T-helper 22 cell (primary cell): ENCODE measurements around the gene ZNHIT1.

Experiments
- DNase-seq: peaks from one replicate; pipeline ENCODE4 v3.0.0-alpha.2; 2020; ENCODE audit warnings: low read depth

Gene ZNHIT1

DNA sequence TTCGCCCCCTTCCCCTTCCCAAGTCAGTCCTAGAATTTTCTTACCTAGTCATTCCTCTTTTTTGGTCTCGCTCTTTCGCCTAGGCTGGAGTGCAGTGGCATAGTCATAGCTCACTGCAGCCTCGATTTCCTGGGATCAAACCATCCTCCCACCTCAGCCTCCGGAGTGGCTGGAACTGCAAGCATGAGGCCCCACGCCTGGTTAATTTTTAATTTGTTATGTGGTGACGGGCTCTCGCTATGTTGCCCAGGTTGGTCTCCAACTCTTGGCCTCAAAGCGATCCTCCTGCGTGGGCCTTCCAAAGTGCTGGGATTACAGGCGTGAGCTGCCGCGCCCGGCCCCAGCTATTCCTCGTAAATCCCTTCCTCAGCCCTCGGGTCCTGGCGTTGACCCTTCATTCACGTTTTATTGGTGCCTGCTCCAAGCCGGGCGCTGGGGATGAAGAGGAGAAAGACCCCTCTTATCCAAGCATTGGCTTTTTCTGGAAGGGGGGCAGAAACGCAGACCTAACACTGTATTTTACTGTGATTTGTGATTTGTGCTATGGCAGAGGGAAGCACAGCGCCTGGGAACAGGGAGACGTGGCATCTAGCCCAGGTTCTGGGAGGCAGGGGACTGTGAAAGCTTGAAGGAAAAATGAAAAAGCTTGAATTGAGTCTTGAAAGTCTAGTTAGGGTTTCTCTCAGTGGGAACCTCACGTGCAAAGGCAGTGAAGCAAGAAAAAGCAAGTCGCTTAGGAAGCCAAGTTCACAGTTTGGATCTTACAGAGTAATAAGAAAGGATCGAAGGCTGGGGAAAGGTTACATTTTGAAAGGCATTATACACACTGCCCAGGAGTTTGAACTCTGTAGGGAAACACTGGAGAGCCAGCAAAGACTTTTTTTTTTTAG lies 516 bp downstream of the ZNHIT1 start:
- no peak for DNase-seq

GRCh38 chr7:101220295-101220694 lies 2.3 kb downstream of the ZNHIT1 start:
- DNase-seq: no peak

GRCh38 chr7:101222275-101222830 lies 4.4 kb downstream of the ZNHIT1 start:
- DNase-seq: no peak

DNA sequence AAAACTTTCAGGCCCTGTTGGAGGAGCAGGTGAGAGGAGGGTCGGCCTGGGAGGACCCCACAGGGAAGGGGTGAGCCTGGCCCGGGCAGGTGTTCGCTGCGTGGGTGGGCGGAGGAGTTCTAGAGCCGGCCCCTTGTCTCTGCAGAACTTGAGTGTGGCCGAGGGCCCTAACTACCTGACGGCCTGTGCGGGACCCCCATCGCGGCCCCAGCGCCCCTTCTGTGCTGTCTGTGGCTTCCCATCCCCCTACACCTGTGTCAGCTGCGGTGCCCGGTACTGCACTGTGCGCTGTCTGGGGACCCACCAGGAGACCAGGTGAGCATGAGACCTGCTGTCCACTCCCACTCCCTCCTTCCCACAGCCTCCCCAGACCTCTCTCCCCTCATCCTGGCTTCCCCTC lies 5.6 kb downstream of the ZNHIT1 start:
- DNase-seq: no peak

DNA sequence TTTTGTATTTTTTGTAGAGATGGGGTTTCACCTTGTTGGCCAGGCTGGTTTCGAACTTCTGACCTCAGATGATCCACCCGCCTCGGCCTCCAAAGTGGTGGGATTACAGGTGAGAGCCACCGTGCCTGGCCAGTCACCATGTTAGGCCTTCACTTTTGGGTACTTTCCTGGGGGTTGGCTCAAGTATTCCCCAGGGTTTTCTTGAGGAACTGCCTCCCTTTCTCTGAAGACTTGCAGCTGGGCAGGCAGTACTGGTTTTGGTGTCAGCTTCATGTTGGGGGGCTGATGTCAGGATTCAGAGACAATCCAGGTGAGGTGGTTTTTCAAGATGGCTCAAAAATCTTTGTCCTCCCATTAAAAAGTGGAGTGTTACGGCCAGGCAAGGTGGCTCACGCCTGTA lies 7.7 kb downstream of the ZNHIT1 start:
- no peak for DNase-seq

GRCh38 chr7:101226721-101227120 lies 8.8 kb downstream of the ZNHIT1 start:
- no peak for DNase-seq

DNA sequence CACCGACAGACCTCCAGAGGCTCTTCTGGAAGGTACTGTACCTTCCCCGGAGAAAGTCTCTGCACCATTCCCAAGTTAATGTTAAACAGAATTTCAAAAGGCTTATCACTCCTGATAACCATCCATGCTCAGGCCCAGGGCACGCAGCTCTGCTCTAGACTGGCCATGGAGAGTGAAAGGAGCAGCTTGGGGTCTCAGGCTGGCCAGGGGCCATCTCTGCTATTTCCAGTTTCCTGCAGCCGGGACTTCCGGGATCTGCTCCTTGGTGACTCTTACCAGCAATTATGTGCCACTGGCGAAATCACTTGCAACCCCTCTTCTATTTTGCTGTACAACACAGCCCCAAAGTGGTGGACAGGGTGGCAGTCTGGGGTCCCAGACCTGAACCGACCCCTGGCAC lies 13.7 kb downstream of the ZNHIT1 start:
- no peak for DNase-seq

- no peak for DNase-seq
Measured at GRCh38 chr7:101232141-101232850, 14.3 kb downstream of the ZNHIT1 start.

DNA sequence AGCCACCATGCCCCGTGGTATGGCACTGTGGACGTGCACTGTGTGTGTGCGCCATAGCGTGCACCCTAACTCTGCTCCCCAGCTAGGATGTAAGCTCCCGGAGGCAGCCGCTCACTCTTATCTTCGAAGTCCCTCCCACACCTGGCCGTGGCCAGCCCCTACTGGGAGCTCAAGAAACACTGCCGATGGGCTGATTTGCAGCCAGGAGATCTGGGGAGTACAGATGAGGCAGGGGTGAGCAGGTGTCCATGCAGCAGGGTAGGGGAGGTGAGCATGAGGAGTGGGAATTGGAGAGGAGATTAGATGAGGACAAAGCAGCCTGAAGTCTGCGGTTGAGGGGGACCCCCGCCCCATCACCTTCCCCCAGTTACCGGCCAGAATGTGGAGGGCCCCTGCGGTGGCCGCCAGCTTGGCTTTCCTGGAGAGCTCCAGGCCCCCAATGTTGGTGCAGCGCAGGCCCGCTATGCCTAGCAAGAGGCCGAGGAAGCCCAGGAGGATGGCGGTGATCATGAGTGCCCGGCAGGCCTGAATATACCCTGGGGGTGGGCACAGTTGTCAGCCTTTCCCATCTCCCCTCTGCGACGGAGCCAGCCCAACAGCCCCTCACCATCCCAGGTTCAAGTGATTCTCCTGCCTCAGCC lies 16.1 kb downstream of the ZNHIT1 start:
- DNase-seq: no peak

DNA sequence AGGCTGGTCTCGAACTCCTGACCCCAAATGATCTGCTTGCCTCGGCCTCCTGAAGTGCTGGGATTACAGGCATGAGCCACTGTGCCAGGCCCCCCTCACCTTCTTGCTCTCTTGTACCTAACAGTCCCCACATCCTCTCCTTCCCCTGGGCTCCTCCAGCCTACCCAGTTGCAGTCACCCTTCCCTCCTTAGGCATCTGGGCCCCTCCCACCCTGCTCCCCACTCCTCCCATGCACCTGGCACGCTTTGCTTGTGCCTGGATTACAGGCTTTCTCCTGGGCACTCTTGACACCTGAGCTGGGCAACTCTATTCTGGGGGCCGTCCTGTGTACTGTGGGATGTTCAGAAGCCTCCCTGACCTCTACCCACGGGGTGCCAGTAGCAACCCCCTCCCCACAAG lies 16.7 kb downstream of the ZNHIT1 start:
- no peak for DNase-seq

DNA sequence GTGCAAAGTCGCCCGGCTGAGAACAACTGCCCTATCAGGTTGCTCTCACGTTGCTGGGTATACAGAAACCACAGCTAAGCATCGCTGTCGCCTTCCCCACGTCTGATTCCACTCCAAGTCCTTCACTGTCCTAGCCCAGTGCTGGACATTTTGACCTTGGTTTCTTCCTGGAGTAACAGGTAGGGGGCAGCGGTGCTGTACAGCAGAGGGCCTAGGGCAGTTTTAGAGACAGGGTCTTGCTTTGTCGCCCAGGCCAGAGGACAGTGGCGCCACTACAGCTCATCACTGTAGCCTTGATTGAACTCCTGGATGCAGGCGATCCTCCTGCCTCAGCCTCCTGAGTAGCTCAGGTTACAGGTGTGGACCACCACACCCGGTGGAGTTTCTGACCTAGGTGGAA lies 17.1 kb downstream of the ZNHIT1 start:
- DNase-seq: no peak

DNA sequence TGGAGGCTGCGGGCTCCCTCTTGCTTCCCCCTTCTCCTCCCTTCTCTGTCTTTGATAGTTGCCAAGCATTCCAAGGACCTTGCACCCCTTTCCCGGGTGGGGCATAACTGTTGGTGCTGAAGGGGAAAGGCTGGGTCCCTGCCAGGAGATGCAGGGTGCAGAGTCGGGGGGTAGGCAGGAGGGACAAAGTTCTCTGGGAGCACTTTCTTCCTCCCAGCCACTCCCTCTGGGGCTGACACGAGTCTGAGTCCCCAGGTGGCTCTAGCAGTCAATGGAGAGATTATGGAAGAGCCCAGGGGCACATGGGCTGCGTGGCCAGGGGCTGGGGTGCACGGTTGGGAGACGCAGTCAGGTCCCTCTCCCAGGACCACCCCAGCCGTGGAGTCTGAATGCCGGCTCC lies 17.6 kb downstream of the ZNHIT1 start:
- no peak for DNase-seq

DNA sequence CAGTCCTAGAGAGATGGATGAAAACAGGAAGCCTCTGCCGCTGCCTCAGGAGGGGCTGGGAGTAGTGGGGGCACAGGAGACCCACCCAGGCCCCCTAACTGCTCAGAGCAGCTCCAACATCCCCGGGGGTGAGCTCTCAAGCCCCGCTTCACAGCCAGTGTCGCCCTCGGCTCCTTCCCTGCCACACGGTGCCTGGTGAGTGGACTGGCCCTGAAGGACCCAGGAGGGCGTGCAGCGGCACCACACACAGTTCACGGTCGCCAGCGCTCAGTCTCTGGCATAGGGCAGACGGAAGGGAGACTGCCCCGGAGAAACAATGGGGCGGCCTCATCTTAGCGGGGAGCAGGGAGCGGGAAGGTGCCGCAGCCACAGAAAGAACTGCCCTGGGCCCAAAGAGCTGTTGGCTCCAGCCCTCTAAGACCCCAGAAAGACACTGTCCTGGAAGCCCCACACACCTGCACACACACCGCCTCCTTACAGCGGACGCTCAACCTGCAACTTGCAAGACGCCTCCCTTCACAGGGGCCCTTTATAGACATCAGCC lies 18.4 kb downstream of the ZNHIT1 start:
- no peak for DNase-seq

GRCh38 chr7:101237206-101238067 lies 19.5 kb downstream of the ZNHIT1 start, which contains the start of gene CLDN15:
Gene CLDN15 (minus strand): TSS chr7:101237802. CDS start chr7:101237581, 221 bp downstream.
- DNase-seq: no peak

DNA sequence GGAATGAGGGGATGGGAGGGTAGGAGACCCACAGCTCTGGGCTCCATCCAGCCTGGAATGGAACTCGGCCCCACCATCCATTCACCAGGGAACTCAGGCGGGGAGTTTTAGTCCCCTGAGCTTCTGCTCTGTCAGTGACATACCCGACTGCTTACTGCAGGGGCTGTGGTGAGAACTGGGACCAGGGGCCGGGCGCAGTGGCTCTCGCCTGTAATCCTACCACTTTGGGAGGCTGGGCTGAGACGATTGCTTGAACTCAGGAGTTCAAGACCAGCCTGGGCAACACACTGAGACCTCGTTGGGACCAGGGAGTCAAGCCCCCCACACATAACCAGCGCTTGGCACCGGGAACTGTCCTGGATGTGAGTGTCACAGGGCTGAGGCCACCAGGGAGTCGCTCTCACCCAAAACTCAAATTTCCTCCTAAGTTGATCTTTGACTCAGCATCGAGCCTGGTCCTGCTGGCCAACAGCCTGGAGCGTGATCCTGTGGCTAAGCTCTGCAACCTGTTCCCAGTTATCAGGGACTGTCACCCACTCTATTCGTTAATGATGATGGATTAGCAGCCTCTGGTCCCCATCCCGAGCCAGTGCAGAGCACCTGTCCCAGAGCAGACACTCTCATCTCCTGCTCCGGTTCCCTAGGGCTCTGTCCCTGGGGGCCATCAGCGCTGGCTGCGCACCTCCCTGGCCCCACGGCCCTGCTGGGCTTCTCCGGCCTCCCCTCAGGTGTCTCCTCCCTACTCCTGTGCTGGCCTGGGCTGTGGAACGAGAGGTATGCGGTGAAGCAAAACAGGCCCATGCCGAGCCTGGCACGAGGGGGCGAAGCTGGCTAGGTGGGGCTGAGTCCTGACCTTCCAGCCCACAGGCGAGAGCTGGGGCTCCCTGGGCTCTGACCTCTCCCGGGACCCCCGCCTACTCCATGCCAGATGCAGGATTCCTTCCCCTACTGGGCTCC lies 20.5 kb downstream of the ZNHIT1 start:
- no peak for DNase-seq

DNA sequence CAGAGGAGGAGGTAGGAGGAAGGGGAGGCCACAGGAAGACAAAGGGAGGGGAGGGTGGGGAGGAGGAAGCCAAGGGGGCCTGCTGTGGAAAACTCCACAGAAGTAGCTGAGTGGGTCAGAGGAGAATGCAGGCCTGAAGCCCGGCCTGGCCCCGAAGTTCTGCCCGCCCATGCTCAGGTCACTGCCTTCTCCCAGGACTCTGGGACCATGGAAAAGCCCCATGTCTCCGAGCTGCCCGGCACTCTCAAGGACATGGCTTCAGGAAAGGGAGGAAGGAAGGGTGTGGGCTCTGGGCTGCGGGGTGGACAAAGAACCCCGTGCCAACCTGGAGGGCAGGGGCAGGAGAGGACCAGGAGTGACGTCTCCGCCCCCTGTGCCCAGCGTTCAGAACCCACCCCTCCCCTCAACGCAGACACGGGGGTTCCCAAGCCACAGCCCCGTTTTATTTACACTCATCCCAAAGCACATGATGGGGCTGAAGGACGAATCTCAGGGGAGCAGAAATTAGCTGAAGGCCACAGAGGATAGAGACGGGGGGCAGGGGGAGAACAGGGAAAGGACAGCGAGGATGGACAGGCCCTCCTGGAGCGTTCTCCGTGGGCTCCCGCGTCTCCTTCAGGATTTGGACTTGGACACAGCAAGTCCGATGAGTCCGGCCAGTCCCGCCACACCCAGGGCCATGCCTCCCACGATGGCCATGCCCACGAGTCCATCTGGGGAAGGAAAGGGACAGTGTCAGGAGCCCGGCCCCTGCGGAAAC lies 21.4 kb downstream of the ZNHIT1 start:
- no peak for DNase-seq

DNA sequence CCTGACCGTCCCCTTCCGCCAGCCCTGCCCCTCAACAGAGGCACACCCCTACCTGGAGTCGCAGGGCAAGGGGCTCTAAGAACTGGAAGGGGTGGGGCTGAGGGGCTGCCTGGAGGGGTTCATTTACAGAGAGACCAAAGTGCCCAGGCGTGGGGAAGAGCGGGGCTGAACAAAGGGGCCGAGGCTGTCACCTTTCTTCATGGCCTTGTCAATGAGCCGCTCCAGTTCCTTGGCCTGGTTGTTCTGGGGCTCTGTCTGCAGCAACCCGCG lies 21.9 kb downstream of the ZNHIT1 start:
- no peak for DNase-seq

DNA sequence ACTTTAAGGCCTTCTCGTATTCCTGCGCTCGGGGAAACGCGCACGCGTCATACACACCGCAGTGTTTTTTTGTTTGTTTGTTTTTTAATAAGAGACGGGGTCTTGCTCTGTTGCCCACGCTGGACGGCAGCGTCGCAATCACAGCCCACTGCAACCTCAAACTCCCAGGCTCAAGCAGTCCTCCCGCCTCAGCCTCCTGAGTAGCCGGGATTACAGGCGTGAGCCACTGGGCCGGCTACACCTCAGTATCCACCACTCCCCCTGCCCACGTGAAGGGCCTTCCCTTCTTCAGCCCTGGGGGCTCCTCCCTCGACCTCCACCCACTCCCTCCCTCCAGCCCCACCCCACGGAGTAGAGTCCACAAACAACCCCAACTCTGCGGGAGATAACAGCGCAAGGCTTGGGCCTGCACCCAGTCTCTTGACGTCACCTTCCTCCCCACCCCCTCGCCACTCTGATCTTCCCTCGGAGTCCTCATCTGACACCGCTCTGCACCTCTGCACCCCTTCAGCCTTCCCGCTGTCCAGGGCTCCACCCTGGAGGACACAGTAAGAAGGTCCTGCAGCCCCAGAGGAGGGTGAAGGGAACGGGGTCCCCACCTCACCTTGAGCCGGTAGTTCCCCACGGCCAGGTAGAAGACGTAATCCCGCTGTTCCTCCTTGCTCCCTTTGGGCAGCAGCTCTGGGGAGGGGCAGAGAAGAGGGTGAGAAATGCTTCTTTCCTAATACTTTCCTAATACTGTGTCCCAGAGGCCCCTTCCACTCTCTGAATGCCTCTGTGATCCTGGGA lies 22.5 kb downstream of the ZNHIT1 start:
- DNase-seq: no peak

GRCh38 chr7:101241015-101241363 lies 23.0 kb downstream of the ZNHIT1 start:
- DNase-seq: no peak
